Measurements from ENCODE around the gene MUC22.
"Not testable (repeated sequence)": the region's sequence is repeated elsewhere in the genome, so short reads cannot be mapped to it uniquely, and the experiment has no call there.

Gene MUC22

DNA sequence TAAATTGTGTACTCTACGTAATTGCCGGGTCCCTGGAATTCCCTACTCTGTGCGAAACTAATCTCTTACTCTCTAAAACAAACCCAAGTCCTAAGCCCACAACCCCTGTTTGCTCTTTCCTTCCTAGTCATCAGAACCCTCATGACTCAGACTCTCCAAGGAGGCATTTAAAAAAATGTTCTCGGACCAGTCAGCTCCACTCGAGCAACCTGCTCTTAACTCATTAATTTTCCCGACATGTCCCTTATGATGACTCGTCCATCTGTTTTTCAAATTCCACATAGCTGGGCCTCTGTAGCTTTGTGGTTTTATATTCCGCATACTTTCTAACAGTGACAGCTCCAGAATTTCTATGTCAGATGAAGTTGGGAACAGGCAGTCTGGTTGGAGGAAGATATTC is 2.6 kb upstream of the MUC22 start:
- DNase-seq = no peak

DNA sequence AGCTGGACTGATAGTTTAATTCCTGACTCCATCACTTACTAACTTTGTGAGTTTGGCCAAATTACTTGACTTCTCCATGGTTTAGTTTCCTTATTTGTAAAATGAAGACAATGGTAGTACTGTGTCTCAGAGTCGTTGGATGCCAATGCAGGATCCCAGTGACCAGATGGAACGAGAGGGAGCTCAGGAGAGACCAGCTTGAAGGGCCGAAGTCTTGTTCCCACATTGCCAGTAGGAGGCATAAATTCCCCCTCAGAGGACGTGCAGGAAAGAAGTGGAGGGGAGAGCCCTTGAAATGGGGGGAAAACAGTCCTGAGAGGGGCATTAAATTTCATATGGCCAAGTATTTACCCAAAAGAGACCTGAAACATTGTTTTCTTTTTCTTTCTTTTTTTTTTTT is 2.1 kb upstream of the MUC22 start:
- peaks cover 4% of the 10 kb centered on the region for H3K9me3 ChIP-seq (ENCODE audit: severe bottlenecking)
- no peak for DNase-seq
- TF ChIP-seq, protein P1, sequence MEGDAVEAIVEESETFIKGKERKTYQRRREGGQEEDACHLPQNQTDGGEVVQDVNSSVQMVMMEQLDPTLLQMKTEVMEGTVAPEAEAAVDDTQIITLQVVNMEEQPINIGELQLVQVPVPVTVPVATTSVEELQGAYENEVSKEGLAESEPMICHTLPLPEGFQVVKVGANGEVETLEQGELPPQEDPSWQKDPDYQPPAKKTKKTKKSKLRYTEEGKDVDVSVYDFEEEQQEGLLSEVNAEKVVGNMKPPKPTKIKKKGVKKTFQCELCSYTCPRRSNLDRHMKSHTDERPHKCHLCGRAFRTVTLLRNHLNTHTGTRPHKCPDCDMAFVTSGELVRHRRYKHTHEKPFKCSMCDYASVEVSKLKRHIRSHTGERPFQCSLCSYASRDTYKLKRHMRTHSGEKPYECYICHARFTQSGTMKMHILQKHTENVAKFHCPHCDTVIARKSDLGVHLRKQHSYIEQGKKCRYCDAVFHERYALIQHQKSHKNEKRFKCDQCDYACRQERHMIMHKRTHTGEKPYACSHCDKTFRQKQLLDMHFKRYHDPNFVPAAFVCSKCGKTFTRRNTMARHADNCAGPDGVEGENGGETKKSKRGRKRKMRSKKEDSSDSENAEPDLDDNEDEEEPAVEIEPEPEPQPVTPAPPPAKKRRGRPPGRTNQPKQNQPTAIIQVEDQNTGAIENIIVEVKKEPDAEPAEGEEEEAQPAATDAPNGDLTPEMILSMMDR (IDR thresholded peaks at IDR 0.05; ENCODE audit: low read depth, low read length) = peak; percentile 21; the same call in 1 of the 2 replicates
- no peak overlapping the region for H3K4me3 ChIP-seq (ENCODE audit: low read depth, low read length)
- no peak overlapping the region for H3K27ac ChIP-seq
- peaks cover 72% of the 10 kb centered on the region for H3K27me3 ChIP-seq (ENCODE audit: insufficient read depth, low read depth, severe bottlenecking)
- no peaks in the 10 kb centered on the region for H3K36me3 ChIP-seq

More for the DNA sequence above, 2.6 kb upstream of the MUC22 start:
- H3K27me3 ChIP-seq (ENCODE audit: insufficient read depth, low read depth, severe bottlenecking) = peaks cover 71% of the 10 kb centered on the region
- H3K9me3 ChIP-seq (ENCODE audit: severe bottlenecking) = peaks cover 4% of the 10 kb centered on the region
- no peak overlapping the region for H3K4me3 ChIP-seq (ENCODE audit: low read depth, low read length)
- H3K27ac ChIP-seq = no peak overlapping the region
- H3K36me3 ChIP-seq = no peaks in the 10 kb centered on the region
- TF ChIP-seq, protein P1 (IDR thresholded peaks at IDR 0.05; ENCODE audit: low read depth, low read length) = no peak

DNA sequence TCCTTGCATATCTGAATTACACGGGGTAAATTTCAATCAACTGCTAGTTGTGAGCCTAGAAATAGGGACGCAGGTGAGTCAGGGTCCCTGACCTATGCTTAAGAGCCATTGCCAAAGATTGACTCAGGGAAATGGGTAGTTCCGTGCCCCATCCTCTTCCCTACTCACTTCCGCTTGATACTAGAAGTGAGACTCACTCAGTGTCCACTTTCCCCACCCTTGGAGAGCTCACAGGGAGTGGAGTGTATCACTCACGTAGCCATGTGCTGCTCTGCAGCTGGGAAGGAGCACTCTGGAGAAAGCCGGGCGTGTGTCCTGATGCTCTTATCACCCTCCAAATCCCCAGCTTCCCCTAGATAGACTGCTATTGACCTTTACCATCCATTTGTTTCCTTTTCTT is 543 bp upstream of the MUC22 start:
- no peak for DNase-seq
- Histone ChIP-seq H3K27ac (no peak overlapping the region), H3K4me3 (ENCODE audit: low read depth, low read length) (no peak overlapping the region), H3K27me3 (ENCODE audit: insufficient read depth, low read depth, severe bottlenecking) (peaks cover 86% of the 10 kb centered on the region), H3K9me3 (ENCODE audit: severe bottlenecking) (peaks cover 7% of the 10 kb centered on the region), H3K36me3 (no peaks in the 10 kb centered on the region)
- TF ChIP-seq, protein P1 (IDR thresholded peaks at IDR 0.05; ENCODE audit: low read depth, low read length) = no peak

DNA sequence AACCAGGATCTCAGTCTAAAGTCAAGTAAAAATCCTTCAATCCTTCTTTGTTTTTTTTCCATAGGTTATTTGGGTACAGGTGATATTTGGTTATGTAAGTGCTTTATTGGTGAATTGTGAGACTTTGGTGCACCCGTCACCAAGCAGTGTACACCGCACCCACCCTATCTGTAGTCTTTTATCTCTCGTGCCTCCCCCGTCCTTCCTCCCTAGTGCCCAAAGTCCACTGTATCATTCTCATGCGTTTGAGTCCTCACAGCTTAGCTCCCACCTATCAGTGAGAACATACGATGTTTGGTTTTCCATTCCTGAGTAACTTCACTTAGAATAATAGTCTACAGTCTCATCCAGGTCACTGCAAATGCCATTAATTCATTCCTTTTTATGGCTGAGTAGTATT is 879 bp downstream of the MUC22 start:
- peaks cover 80% of the 10 kb centered on the region for H3K27me3 ChIP-seq (ENCODE audit: insufficient read depth, low read depth, severe bottlenecking)
- peaks cover 11% of the 10 kb centered on the region for H3K9me3 ChIP-seq (ENCODE audit: severe bottlenecking)
- no peak for DNase-seq
- no peaks in the 10 kb centered on the region for H3K36me3 ChIP-seq
- no peak overlapping the region for H3K4me3 ChIP-seq (ENCODE audit: low read depth, low read length)
- TF ChIP-seq, protein P1 (IDR thresholded peaks at IDR 0.05; ENCODE audit: low read depth, low read length) = no peak
- no peak overlapping the region for H3K27ac ChIP-seq

- Histone ChIP-seq H3K9me3 (ENCODE audit: severe bottlenecking) (peaks cover 28% of the 10 kb centered on the region), H3K27ac (no peak overlapping the region), H3K36me3 (no peaks in the 10 kb centered on the region), H3K27me3 (ENCODE audit: insufficient read depth, low read depth, severe bottlenecking) (peaks cover 56% of the 10 kb centered on the region), H3K4me3 (ENCODE audit: low read depth, low read length) (no peak overlapping the region)
- no peak for DNase-seq
- TF ChIP-seq, protein P1 (IDR thresholded peaks at IDR 0.05; ENCODE audit: low read depth, low read length) = no peak
These were observed 6.5 kb downstream of the MUC22 start for GRCh38 chr6:31016659-31017299.

DNA sequence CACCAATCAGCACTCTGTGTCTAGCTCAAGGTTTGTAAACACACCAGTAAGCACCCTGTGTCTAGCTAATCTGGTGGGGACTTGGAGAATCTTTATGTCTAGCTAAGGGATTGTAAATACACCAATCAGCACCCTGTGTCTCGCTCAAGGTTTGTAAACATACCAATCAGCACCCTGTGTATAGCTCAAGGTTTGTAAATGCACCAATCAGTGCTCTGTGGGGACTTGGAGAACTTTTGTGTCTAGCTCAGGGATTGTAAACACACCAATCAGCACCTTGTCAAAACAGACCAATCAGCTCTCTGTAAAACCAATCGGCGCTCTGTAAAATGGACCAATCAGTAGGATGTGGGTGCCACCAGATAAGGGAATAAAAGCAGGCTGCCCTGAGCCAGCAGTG is 7.2 kb downstream of the MUC22 start:
- Histone ChIP-seq H3K27me3 (ENCODE audit: insufficient read depth, low read depth, severe bottlenecking) (peaks cover 58% of the 10 kb centered on the region), H3K9me3 (ENCODE audit: severe bottlenecking) (peaks cover 26% of the 10 kb centered on the region)
- not testable (repeated sequence) for H3K36me3 ChIP-seq; H3K4me3 ChIP-seq (ENCODE audit: low read depth, low read length); H3K27ac ChIP-seq; DNase-seq

Data from WERI-Rb-1 (cell line).